GM21367 (cell line): ENCODE measurements around the gene VIM.

Source experiments
- ATAC-seq: cut with Tn5 transposase; IDR thresholded peaks from one replicate; pipeline ENCODE4 v1.9.1; 2021; ENCODE audit not compliant: unreplicated experiment

Gene VIM

GRCh38 chr10:17209302-17209701 is 18.7 kb upstream of the VIM start:
- no peak for ATAC-seq

- ATAC-seq = no peak
These were observed 18.2 kb upstream of the VIM start for GRCh38 chr10:17209881-17210280.

- no peak for ATAC-seq
These were observed 17.7 kb upstream of the VIM start for GRCh38 chr10:17210361-17210760.

- ATAC-seq = no peak
These were observed 15.2 kb upstream of the VIM start for GRCh38 chr10:17212802-17213221.

GRCh38 chr10:17213646-17214349 is 14.2 kb upstream of the VIM start:
- ATAC-seq = no peak

GRCh38 chr10:17214526-17214925 is 13.5 kb upstream of the VIM start:
- no peak for ATAC-seq

GRCh38 chr10:17214971-17215781 is 12.9 kb upstream of the VIM start:
- no peak for ATAC-seq

- ATAC-seq = no peak
These were observed 12.3 kb upstream of the VIM start for GRCh38 chr10:17215782-17216122.

GRCh38 chr10:17216217-17216900 is 11.7 kb upstream of the VIM start:
- ATAC-seq = peak; percentile 100

- no peak for ATAC-seq
These were observed 11.1 kb upstream of the VIM start for GRCh38 chr10:17216901-17217395.

GRCh38 chr10:17217631-17218232 is 10.3 kb upstream of the VIM start:
- ATAC-seq = no peak

- no peak for ATAC-seq
These were observed 9.0 kb upstream of the VIM start for GRCh38 chr10:17219024-17219423.

- ATAC-seq = no peak
These were observed 7.4 kb upstream of the VIM start for GRCh38 chr10:17220652-17221100.

- ATAC-seq = no peak
These were observed 5.7 kb upstream of the VIM start for GRCh38 chr10:17222329-17222728.

GRCh38 chr10:17225808-17226207 is 2.2 kb upstream of the VIM start:
- no peak for ATAC-seq

GRCh38 chr10:17226891-17227303 is 1.1 kb upstream of the VIM start:
- ATAC-seq = no peak

- peak; percentile 21 for ATAC-seq
These were observed 512 bp upstream of the VIM start for GRCh38 chr10:17227367-17228090.

GRCh38 chr10:17229016-17229716 is 1.1 kb downstream of the VIM start:
- no peak for ATAC-seq

GRCh38 chr10:17229717-17229966 is 1.6 kb downstream of the VIM start:
- ATAC-seq = no peak

- ATAC-seq = peak; percentile 56
These were observed 2.1 kb downstream of the VIM start for GRCh38 chr10:17229967-17230682.
